ENCODE results near the gene CCL2. TPM values are rescaled to one million over a fixed set of nuclear protein-coding genes. Genes with fewer than 3 reads are reported as not detected.

The CCL2 gene
- total RNA-seq, 1 donor from 2014 or later = 59.3 TPM

GRCh38 chr17:34253139-34253525 lies 2.0 kb upstream of the CCL2 start:
- Mint-ChIP-seq H3K4me1 (ENCODE audit: unreplicated experiment) (peaks cover 85% of the 10 kb centered on the region), H3K4me3 (ENCODE audit: unreplicated experiment) (no peak overlapping the region), H3K9me3 (ENCODE audit: unreplicated experiment) (no peaks in the 10 kb centered on the region), H3K27me3 (ENCODE audit: unreplicated experiment) (no peaks in the 10 kb centered on the region), H3K36me3 (ENCODE audit: unreplicated experiment) (no peaks in the 10 kb centered on the region), H3K27ac (ENCODE audit: unreplicated experiment) (peak overlapping the region; percentile 96)
- no peak for DNase-seq (ENCODE audit: extremely low spot score, unreplicated experiment)
- no peak for TF ChIP-seq CTCF (IDR thresholded peaks at IDR 0.05)

GRCh38 chr17:34254146-34254545 lies 939 bp upstream of the CCL2 start:
- H3K36me3 Mint-ChIP-seq (ENCODE audit: unreplicated experiment) = no peaks in the 10 kb centered on the region
- peak overlapping the region; percentile 96 for H3K27ac Mint-ChIP-seq (ENCODE audit: unreplicated experiment)
- H3K9me3 Mint-ChIP-seq (ENCODE audit: unreplicated experiment) = no peaks in the 10 kb centered on the region
- DNase-seq (ENCODE audit: extremely low spot score, unreplicated experiment) = no peak
- H3K4me3 Mint-ChIP-seq (ENCODE audit: unreplicated experiment) = peak overlapping the region; percentile 72
- no peak for TF ChIP-seq CTCF (IDR thresholded peaks at IDR 0.05)
- peaks cover 79% of the 10 kb centered on the region for H3K4me1 Mint-ChIP-seq (ENCODE audit: unreplicated experiment)
- no peaks in the 10 kb centered on the region for H3K27me3 Mint-ChIP-seq (ENCODE audit: unreplicated experiment)

DNA sequence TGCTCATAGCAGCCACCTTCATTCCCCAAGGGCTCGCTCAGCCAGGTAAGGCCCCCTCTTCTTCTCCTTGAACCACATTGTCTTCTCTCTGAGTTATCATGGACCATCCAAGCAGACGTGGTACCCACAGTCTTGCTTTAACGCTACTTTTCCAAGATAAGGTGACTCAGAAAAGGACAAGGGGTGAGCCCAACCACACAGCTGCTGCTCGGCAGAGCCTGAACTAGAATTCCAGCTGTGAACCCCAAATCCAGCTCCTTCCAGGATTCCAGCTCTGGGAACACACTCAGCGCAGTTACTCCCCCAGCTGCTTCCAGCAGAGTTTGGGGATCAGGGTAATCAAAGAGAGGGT lies 272 bp downstream of the CCL2 start:
- Mint-ChIP-seq H3K4me3 (ENCODE audit: unreplicated experiment) (peak overlapping the region; percentile 72), H3K9me3 (ENCODE audit: unreplicated experiment) (no peaks in the 10 kb centered on the region), H3K27ac (ENCODE audit: unreplicated experiment) (peak overlapping the region; percentile 96), H3K4me1 (ENCODE audit: unreplicated experiment) (peaks cover 69% of the 10 kb centered on the region), H3K27me3 (ENCODE audit: unreplicated experiment) (no peaks in the 10 kb centered on the region), H3K36me3 (ENCODE audit: unreplicated experiment) (no peaks in the 10 kb centered on the region)
- no peak for DNase-seq (ENCODE audit: extremely low spot score, unreplicated experiment)
- TF ChIP-seq CTCF (IDR thresholded peaks at IDR 0.05) = no peak

- peak overlapping the region; percentile 96 for H3K27ac Mint-ChIP-seq (ENCODE audit: unreplicated experiment)
- H3K4me1 Mint-ChIP-seq (ENCODE audit: unreplicated experiment) = peaks cover 64% of the 10 kb centered on the region
Measured at GRCh38 chr17:34255841-34256240, 756 bp downstream of the CCL2 start.

GRCh38 chr17:34257299-34257985 lies 2.4 kb downstream of the CCL2 start:
- Mint-ChIP-seq H3K4me1 (ENCODE audit: unreplicated experiment) (peaks cover 48% of the 10 kb centered on the region), H3K9me3 (ENCODE audit: unreplicated experiment) (no peaks in the 10 kb centered on the region), H3K27me3 (ENCODE audit: unreplicated experiment) (peaks cover 2% of the 10 kb centered on the region), H3K4me3 (ENCODE audit: unreplicated experiment) (no peak overlapping the region), H3K36me3 (ENCODE audit: unreplicated experiment) (no peaks in the 10 kb centered on the region), H3K27ac (ENCODE audit: unreplicated experiment) (no peak overlapping the region)
- DNase-seq (ENCODE audit: extremely low spot score, unreplicated experiment) = no peak
- TF ChIP-seq CTCF (IDR thresholded peaks at IDR 0.05) = no peak

More at GRCh38 chr17:34255841-34256240, 756 bp downstream of the CCL2 start:
- Mint-ChIP-seq H3K27me3 (ENCODE audit: unreplicated experiment) (peaks cover 2% of the 10 kb centered on the region), H3K36me3 (ENCODE audit: unreplicated experiment) (no peaks in the 10 kb centered on the region), H3K4me3 (ENCODE audit: unreplicated experiment) (peak overlapping the region; percentile 72), H3K9me3 (ENCODE audit: unreplicated experiment) (no peaks in the 10 kb centered on the region)
- TF ChIP-seq CTCF (IDR thresholded peaks at IDR 0.05) = no peak
- no peak for DNase-seq (ENCODE audit: extremely low spot score, unreplicated experiment)
